Astrocyte (in vitro differentiated cells and primary cell): Measurements from ENCODE around the gene ANGEL2. TPM values are rescaled to one million over a fixed set of nuclear protein-coding genes. Genes with fewer than 3 reads are reported as not detected.
"Not testable (repeated sequence)": the region's sequence is repeated elsewhere in the genome, so short reads cannot be mapped to it uniquely, and the experiment has no call there.

ENCODE experiments used
- DNase-seq: peaks from one replicate; pipeline ENCODE4 v3.0.0-alpha.2; 2010; ENCODE audit warnings: low read depth
- FAIRE-seq: peaks from 2 replicates; lab custom pipeline; 2011; peaks lifted over from hg19 to GRCh38; lab: Jason Lieb, UNC
- H2AFZ ChIP-seq: 2 replicates; pipeline ENCODE4 v1.6.0; 2012; ENCODE audit warnings: low read depth, low read length, inconsistent platforms
- H3K27ac ChIP-seq: 2 replicates; pipeline ENCODE4 v1.5.1; 2011; ENCODE audit warnings: low read depth, low read length, inconsistent platforms
- H3K27me3 ChIP-seq: 2 replicates; pipeline ENCODE4 v1.6.0; 2011; ENCODE audit warnings: low read length, inconsistent platforms; ENCODE audit not compliant: insufficient read depth
- H3K36me3 ChIP-seq: 2 replicates; pipeline ENCODE4 v1.5.1; 2011; ENCODE audit warnings: low read length, inconsistent platforms; ENCODE audit not compliant: insufficient read depth
- H3K4me1 ChIP-seq: 2 replicates; pipeline ENCODE4 v1.5.1; 2011; ENCODE audit warnings: low read length, inconsistent platforms; ENCODE audit not compliant: insufficient read depth
- H3K4me2 ChIP-seq: 2 replicates; pipeline ENCODE4 v1.6.0; 2012; ENCODE audit warnings: low read length, inconsistent platforms
- H3K4me3 ChIP-seq: 2 replicates; pipeline ENCODE4 v1.5.1; 2011; ENCODE audit warnings: low read depth, mild to moderate bottlenecking, low read length, inconsistent platforms; ENCODE audit not compliant: insufficient read depth
- H3K79me2 ChIP-seq: 2 replicates; pipeline ENCODE4 v1.6.0; 2012; ENCODE audit warnings: mild to moderate bottlenecking, low read length, inconsistent platforms; ENCODE audit not compliant: insufficient read depth
- H3K9ac ChIP-seq: 2 replicates; pipeline ENCODE4 v1.6.0; 2012; ENCODE audit warnings: mild to moderate bottlenecking, low read length, inconsistent platforms
- H3K9me3 ChIP-seq: 2 replicates; pipeline ENCODE4 v1.5.1; 2012; ENCODE audit warnings: low read depth, mild to moderate bottlenecking, low read length, inconsistent platforms; ENCODE audit not compliant: insufficient read depth
- H4K20me1 ChIP-seq: 2 replicates; pipeline ENCODE4 v1.6.0; 2012; ENCODE audit warnings: low read length, inconsistent platforms; ENCODE audit not compliant: insufficient read depth
- H3K27ac Mint-ChIP-seq: one replicate; pipeline ENCODE4 v1.8.0; 2021; ENCODE audit warnings: mild to moderate bottlenecking, mixed read lengths; ENCODE audit not compliant: unreplicated experiment
- H3K27me3 Mint-ChIP-seq: one replicate; pipeline ENCODE4 v1.8.0; 2021; ENCODE audit warnings: low read depth, mixed read lengths; ENCODE audit not compliant: unreplicated experiment
- H3K36me3 Mint-ChIP-seq: one replicate; pipeline ENCODE4 v1.8.0; 2021; ENCODE audit warnings: low read depth, mixed read lengths; ENCODE audit not compliant: unreplicated experiment
- H3K4me1 Mint-ChIP-seq: one replicate; pipeline ENCODE4 v1.8.0; 2021; ENCODE audit warnings: low read depth, mixed read lengths; ENCODE audit not compliant: unreplicated experiment
- H3K4me3 Mint-ChIP-seq: one replicate; pipeline ENCODE4 v1.8.0; 2021; ENCODE audit warnings: mild to moderate bottlenecking, moderate library complexity, mixed read lengths; ENCODE audit not compliant: unreplicated experiment
- H3K9me3 Mint-ChIP-seq: one replicate; pipeline ENCODE4 v1.8.0; 2021; ENCODE audit warnings: mild to moderate bottlenecking, mixed read lengths; ENCODE audit not compliant: unreplicated experiment
- EZH2 ChIP-seq: IDR thresholded peaks from 2 replicates; pipeline ENCODE4 v1.6.1; 2012; ENCODE audit warnings: mild to moderate bottlenecking, low read length, inconsistent platforms; ENCODE audit not compliant: insufficient read depth
- total RNA-seq: library from RNA; stranded (reverse); gene quantifications from 2 replicates; pipeline ENCODE4 v1.2.1, GENCODE V29; 2021
- TF ChIP-seq, protein P1 (sequence below): IDR thresholded peaks from 2 replicates; pipeline ENCODE4 v1.5.1; 2011; ENCODE audit warnings: low read depth, mild to moderate bottlenecking, inconsistent platforms, low read length, moderate library complexity; ENCODE audit not compliant: insufficient read depth

Gene ANGEL2
- total RNA-seq, 1 donor from 2014 or later, result 21.6 TPM

DNA sequence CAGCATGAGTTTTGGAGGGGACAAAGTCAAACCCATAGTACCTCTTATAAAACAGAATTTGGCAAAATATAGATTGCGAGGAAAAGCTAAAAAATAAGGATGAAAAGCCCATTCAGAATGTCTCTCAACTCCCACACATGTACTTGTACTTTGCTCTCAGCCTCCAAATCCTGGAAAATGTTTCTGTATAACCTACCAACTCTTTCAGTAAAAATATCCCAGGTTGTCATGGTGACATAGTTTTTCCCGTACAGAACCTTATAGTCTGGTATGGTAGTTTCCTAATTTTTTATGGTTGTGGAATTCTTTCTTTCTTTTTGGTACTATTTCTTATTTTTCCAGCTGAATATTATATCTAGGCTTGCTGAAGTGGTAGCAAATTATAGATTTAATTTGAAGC, 19.9 kb upstream of the ANGEL2 start:
- Histone ChIP-seq H3K36me3 (no peaks in the 10 kb centered on the region), H3K4me1 (no peaks in the 10 kb centered on the region), H3K79me2 (no peaks in the 10 kb centered on the region), H3K27me3 (peaks cover 4% of the 10 kb centered on the region), H4K20me1 (no peaks in the 10 kb centered on the region), H3K9ac (no peak overlapping the region), H2AFZ (no peak overlapping the region), H3K4me2 (no peak overlapping the region), H3K27ac (no peak overlapping the region), H3K9me3 (no peaks in the 10 kb centered on the region), H3K4me3 (no peak overlapping the region)
- Mint-ChIP-seq H3K27me3 (no peaks in the 10 kb centered on the region), H3K27ac (no peak overlapping the region), H3K4me3 (no peak overlapping the region), H3K4me1 (no peaks in the 10 kb centered on the region), H3K9me3 (peaks cover 5% of the 10 kb centered on the region), H3K36me3 (no peaks in the 10 kb centered on the region)
- FAIRE-seq (no peak), DNase-seq (no peak)
- no peak for TF ChIP-seq EZH2
- TF ChIP-seq, protein P1, sequence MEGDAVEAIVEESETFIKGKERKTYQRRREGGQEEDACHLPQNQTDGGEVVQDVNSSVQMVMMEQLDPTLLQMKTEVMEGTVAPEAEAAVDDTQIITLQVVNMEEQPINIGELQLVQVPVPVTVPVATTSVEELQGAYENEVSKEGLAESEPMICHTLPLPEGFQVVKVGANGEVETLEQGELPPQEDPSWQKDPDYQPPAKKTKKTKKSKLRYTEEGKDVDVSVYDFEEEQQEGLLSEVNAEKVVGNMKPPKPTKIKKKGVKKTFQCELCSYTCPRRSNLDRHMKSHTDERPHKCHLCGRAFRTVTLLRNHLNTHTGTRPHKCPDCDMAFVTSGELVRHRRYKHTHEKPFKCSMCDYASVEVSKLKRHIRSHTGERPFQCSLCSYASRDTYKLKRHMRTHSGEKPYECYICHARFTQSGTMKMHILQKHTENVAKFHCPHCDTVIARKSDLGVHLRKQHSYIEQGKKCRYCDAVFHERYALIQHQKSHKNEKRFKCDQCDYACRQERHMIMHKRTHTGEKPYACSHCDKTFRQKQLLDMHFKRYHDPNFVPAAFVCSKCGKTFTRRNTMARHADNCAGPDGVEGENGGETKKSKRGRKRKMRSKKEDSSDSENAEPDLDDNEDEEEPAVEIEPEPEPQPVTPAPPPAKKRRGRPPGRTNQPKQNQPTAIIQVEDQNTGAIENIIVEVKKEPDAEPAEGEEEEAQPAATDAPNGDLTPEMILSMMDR, result no peak

DNA sequence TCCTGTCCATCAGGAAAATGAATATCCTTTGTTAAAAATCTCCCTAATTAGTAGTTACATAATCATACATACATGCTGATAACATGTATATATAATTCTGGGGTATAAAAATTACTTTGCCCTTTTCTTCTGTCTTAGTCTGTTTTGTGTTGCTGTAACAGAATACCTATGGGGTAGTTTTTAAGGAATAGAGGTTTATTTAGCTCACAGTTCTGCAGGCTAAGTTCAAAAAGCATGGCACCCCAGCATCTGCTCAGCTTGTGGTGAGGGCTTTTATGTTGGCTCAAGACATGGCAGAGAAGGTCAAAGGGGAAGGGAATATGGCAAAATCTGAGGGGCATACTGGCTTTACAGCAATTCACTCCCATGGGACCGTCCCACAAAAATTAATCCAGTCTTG, 19.0 kb upstream of the ANGEL2 start:
- no peaks in the 10 kb centered on the region for H3K4me1 ChIP-seq
- Mint-ChIP-seq H3K27me3 (no peaks in the 10 kb centered on the region), H3K27ac (no peak overlapping the region), H3K4me3 (no peak overlapping the region), H3K36me3 (no peaks in the 10 kb centered on the region), H3K9me3 (peaks cover 5% of the 10 kb centered on the region), H3K4me1 (no peaks in the 10 kb centered on the region)
- no peaks in the 10 kb centered on the region for H4K20me1 ChIP-seq
- H3K79me2 ChIP-seq, result no peaks in the 10 kb centered on the region
- H3K4me2 ChIP-seq, result no peak overlapping the region
- H3K27ac ChIP-seq, result no peak overlapping the region
- H3K36me3 ChIP-seq, result no peaks in the 10 kb centered on the region
- DNase-seq, result no peak
- no peak overlapping the region for H3K9ac ChIP-seq
- no peak overlapping the region for H2AFZ ChIP-seq
- FAIRE-seq, result no peak
- TF ChIP-seq, protein P1, result no peak
- no peak for TF ChIP-seq EZH2
- H3K9me3 ChIP-seq, result no peaks in the 10 kb centered on the region
- no peak overlapping the region for H3K4me3 ChIP-seq
- peaks cover 5% of the 10 kb centered on the region for H3K27me3 ChIP-seq

DNA sequence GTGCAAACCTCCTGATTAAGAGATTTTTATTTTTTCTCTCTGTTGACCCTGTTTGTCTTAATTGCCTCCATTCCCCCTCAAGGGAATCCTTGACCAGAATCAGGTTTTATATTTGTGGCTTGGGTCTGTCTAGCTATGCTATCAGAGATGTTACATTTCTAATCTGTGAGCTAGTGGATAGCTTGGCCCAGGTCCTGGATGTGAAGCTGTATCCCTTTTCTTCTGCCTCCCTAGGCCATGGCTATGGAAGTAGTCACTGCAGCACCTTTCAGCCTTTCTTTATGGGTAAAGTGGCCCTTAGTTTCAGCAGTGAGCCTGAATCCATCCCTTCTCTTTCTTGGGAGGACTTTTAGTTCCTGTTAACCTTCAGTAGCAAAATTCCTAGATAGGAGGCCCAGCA, 17.0 kb upstream of the ANGEL2 start:
- Mint-ChIP-seq H3K4me1 (no peaks in the 10 kb centered on the region), H3K27ac (no peak overlapping the region), H3K4me3 (no peak overlapping the region), H3K27me3 (peaks cover 6% of the 10 kb centered on the region), H3K9me3 (peaks cover 5% of the 10 kb centered on the region), H3K36me3 (no peaks in the 10 kb centered on the region)
- H3K27ac ChIP-seq, result no peak overlapping the region
- H3K4me3 ChIP-seq, result no peak overlapping the region
- no peaks in the 10 kb centered on the region for H3K79me2 ChIP-seq
- no peaks in the 10 kb centered on the region for H4K20me1 ChIP-seq
- H2AFZ ChIP-seq, result no peak overlapping the region
- no peaks in the 10 kb centered on the region for H3K9me3 ChIP-seq
- H3K9ac ChIP-seq, result no peak overlapping the region
- H3K4me1 ChIP-seq, result no peaks in the 10 kb centered on the region
- no peak for DNase-seq
- peaks cover 12% of the 10 kb centered on the region for H3K27me3 ChIP-seq
- H3K4me2 ChIP-seq, result no peak overlapping the region
- TF ChIP-seq, protein P1, result no peak
- TF ChIP-seq EZH2, result no peak
- H3K36me3 ChIP-seq, result no peaks in the 10 kb centered on the region
- no peak for FAIRE-seq

DNA sequence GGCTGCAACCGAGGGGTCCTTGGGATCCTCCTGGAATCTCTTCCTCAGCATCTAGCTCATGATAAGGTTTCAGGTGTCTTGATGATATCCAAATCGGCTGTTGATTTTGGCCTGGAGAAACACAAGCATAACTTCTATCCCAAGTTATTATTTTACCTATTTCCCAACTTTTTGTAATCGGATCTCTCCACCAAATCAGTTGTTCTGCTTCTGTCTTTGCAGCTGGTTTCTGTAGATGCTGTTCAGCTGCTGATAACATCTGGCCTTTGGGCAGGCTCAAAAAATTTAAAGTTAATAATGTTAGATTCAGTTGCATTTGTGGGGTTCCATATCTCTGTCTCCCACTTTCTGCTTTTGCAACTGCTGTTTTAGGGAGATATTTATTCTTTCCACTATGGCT, 11.4 kb upstream of the ANGEL2 start:
- not testable (repeated sequence) for H4K20me1 ChIP-seq, H3K4me2 ChIP-seq, H3K27me3 ChIP-seq, H3K27ac Mint-ChIP-seq, H2AFZ ChIP-seq, H3K36me3 Mint-ChIP-seq, H3K27me3 Mint-ChIP-seq, H3K4me1 Mint-ChIP-seq, H3K36me3 ChIP-seq, H3K27ac ChIP-seq, H3K4me3 ChIP-seq, FAIRE-seq, DNase-seq, H3K9ac ChIP-seq, H3K4me1 ChIP-seq, H3K79me2 ChIP-seq, H3K4me3 Mint-ChIP-seq, H3K9me3 ChIP-seq, H3K9me3 Mint-ChIP-seq
